Loucy (cell line): Measurements from ENCODE around the gene CENPF.
"Not testable (repeated sequence)": the region's sequence is repeated elsewhere in the genome, so short reads cannot be mapped to it uniquely, and the experiment has no call there.

Source experiments
- EZH2phosphoT487 ChIP-seq: fragments of 200-600 bp; IDR thresholded peaks from 2 replicates; pipeline ENCODE4 v1.6.1; 2018; ENCODE audit warnings: antibody characterized with exemption, mild to moderate bottlenecking, moderate library complexity, borderline replicate concordance
- TF ChIP-seq, protein P1 (sequence below): fragments of 200-600 bp; sonication (generic); conservative IDR thresholded peaks from 2 replicates; pipeline ENCODE4 v1.5.1; 2014; ENCODE audit warnings: mild to moderate bottlenecking, antibody characterized with exemption, low read length

DNA sequence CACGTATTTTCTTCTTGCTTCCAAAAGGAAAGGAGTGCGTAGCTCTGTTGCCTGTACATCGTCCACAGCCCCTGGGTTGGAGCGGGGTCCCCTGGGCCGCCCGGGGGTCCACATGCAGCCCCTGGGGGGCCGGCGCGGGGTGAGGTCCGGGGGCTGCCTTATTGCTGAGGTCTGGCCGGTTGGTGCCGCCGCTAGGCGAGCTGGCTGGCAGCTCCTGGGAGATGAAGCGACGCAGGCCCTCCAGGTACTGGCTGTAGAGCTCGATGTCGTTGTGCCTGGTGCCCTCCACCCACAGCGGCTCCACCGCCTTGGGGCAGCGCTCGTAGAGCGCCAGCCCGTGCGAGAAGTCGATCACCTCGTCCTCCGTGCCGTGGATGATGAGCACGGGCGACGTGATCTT lies 2.5 kb downstream of the CENPF start:
- TF ChIP-seq, protein P1, sequence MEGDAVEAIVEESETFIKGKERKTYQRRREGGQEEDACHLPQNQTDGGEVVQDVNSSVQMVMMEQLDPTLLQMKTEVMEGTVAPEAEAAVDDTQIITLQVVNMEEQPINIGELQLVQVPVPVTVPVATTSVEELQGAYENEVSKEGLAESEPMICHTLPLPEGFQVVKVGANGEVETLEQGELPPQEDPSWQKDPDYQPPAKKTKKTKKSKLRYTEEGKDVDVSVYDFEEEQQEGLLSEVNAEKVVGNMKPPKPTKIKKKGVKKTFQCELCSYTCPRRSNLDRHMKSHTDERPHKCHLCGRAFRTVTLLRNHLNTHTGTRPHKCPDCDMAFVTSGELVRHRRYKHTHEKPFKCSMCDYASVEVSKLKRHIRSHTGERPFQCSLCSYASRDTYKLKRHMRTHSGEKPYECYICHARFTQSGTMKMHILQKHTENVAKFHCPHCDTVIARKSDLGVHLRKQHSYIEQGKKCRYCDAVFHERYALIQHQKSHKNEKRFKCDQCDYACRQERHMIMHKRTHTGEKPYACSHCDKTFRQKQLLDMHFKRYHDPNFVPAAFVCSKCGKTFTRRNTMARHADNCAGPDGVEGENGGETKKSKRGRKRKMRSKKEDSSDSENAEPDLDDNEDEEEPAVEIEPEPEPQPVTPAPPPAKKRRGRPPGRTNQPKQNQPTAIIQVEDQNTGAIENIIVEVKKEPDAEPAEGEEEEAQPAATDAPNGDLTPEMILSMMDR = not testable (repeated sequence)
- not testable (repeated sequence) for TF ChIP-seq EZH2phosphoT487
